NCI-H146 (cell line): Measurements from ENCODE around the gene RNU6-9.

ENCODE experiments used
- DNase-seq: peaks from one replicate; lab custom pipeline; 2025; lab: John Stamatoyannopoulos, UW

The RNU6-9 gene

DNA sequence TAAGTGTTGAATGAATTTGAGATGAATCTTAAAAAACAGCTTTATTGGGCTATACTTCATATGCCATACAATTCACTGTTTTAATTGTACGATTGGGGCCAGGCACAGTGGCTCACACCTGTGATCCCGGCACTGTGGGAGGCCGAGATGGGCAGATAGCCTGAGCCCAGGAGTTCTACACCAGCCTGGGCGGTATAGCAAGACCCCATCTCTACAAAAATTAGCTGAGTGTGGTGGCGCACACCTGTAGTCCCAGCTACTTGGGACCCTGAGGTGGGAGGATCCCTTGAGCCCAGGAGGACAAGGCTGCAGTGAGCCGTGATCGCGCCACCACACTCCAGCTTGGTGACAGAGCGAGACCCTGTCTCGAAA is 42.9 kb downstream of the RNU6-9 start:
- no peak for DNase-seq

DNA sequence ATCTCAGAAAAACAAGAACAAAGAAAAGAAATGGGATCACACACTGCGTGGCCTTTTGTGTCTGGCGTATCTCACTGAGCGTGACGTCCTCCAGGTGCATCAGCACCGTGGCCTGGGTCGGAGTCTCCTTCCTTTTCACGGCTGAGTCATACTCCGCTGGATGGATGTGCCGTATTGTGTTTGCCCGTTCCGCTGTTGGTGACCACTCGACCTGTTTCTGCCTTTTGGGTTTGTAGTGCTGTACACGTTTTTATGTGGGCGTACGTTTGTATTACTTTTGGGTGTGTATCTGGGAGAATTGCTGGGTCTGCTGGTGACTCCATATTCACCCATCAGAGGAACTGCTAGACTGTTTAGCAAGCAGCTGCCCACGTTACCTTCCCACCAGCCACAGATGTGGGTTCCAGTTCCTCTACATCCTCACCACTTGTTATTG is 44.0 kb downstream of the RNU6-9 start:
- DNase-seq: no peak

DNA sequence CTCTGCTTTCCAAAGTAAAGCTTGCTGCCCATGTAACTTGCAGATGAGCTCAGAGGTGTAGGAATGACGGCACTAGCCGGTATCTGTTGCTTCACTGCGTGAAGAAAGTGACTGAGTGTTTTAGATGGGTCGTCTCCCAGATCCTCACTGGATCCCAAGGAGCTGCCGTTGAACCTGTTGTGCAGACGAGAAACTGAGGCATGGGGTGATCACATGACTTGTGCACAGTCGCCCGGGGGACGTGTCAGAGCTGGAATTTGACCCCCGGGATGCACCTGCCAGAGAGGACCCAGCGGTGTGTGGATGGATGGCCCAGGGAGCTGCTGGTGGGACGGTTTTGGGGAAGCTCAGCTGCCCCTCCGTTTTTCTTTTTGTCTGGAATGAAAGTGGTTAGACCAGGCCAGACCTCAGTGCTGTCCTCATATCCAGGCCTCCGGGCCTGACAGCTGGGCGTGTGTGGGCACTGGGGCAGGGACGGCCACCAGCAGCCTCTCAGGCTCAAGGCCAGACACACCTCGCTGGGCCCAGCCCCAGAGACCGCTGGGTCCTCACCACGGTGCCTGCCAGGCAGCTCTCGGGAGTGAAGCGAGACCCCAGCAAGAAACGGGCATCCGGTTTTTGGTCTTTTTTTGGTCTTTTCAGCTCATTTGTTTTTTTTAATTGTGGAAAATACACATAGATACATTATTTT is 45.1 kb downstream of the RNU6-9 start:
- no peak for DNase-seq

DNA sequence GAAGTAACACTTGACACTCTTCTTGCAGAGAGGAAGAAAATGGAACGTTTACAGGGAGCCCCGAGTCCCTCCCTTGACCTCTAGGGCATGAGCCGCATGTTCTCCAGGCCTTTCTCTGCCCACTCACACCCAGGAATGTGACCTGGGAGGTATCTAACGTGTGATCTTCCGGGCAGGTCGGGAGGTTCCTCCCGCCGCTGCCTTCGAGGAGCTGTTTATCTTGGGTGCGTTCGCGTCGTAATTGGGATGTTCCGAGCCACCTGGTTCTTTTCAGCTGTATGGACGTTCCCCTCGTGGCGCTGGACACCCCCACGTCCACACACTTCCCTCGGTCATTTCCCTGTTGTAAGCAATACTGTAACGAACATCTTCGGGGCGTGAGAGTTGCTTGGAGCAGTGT is 46.2 kb downstream of the RNU6-9 start:
- no peak for DNase-seq

DNA sequence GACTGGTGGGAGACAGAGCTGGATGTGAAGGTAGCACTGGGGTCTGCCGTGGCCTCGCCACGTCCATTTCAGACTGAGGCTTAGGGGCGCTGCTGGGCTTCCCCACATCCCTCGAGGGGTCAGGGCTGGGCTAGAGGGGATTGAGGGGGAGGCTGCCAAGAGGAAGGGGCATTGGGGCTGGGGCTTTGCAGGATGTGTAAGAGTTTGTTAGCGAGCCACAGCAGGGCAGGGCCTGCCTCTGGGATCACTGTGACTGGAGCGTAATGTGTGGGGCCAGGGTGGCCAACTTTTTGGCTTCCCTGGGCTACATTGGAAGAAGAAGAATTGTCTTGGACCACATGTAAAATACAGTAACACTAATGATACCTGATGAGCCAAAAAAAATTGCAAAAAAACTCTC is 46.6 kb downstream of the RNU6-9 start:
- DNase-seq: no peak

DNA sequence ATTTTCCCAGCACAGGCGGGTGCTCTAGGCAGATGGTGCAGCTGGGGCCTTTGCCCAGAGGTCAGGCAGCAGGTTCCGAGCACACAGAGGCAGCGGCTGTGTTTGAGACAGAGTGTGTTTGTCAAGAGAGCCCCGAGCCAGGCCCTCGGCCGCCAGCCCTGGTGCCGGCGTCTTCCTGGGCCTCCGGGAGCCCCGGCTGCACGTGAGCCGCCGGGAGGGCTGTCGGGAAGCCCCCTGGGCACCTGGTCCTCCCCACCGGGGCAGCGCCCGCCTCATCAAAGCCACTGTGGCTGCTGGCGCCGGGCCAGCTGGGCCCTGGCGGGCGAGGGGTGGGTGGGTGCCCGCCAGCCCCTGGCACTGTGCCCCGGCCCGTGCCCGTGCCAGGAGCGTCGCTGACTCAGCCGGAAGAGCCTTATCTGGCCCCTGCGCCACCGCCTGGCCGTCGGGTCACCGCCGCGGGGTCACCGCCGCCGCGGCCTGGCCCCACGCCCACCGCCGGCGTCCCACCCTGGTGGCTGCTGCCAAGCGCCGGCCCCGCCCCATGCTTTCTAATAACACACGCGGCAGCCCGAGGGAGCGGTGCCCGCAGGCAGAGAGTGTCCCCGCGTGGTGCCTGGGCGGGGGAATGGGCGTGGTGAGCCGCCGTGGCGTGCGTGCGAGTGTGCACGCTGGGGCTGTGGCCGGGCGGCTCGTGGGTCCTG is 47.5 kb downstream of the RNU6-9 start:
- no peak for DNase-seq

DNA sequence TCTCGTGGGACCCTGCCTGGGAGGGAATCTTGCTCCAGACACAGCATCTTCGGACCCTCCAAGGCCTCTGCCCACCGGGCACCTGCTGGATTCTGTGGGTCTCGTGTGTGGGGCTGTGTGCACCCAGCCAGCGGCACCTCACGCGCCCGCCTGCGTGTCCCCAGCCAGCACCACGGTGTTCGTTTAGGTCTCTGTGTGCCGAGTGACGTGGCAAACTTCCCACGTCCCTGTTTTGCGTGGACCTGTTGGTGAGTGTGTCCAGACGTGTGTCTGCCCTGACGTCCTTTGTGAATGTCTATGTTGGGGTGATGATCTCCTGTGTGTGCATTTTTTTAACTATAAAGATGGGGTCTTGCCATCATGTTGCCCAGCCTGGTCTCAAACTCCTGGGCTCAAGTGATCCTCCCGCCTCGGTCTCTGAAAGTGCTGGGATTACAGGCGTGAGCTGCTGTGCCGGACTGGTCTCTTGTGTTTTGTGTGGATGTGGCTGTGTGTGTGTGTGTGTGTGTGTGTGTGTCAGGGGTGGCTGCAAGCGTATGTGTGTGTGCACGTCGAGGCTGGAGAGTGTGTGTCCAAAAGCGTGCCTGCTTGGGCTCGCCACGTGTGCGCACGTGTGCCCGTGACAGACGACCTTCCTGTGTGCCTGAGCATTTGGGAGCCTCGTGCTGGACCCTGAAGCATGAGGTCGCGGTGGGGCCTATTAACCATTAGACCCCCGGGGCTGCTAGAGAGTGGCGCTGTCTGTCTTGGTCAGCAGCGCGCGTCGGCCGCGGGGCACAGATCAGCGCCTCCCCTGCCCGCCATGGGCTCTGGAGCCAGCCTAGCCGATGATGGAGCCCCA is 48.2 kb downstream of the RNU6-9 start:
- no peak for DNase-seq

DNA sequence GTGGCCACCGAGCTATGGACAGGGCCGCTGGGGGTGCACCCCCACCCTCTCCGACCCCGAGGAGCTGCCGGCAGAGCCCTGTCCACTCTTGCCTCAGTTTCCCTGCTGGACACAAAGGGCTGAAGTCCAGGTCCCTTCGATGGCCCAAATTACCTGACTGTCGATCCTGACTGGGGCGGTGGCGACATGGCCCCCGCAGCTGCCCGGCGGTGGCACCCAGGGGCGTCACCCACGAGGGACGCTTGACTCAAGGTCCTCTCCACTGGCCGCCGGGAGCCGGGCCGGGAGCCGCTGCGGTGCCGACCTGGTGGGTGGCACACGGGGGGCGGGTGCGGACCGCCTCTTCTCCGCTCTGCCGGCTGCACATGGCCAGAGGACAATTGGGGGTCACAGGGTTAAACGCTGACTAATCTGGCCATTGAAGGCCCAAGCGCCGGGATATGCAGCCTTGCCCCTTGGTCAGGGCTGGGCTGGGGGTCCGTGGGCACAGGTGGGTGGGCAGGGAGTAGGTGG is 48.9 kb downstream of the RNU6-9 start:
- DNase-seq: no peak
